HFF-Myc (cell line): ENCODE measurements around the gene PABPN1L.

ENCODE experiments used
- DNase-seq: peaks from one replicate; pipeline ENCODE4 v3.0.0-alpha.2; 2011; ENCODE audit warnings: low read depth; ENCODE audit errors: extremely low read depth
- H3K4me3 ChIP-seq: replicated peaks from 2 replicates; pipeline ENCODE4 v1.5.1; 2011; ENCODE audit warnings: low read depth, mild to moderate bottlenecking, control low read depth, low read length
- CTCF ChIP-seq: IDR thresholded peaks from 2 replicates; pipeline ENCODE4 v1.5.1; 2012; ENCODE audit warnings: mild to moderate bottlenecking, low read depth, low read length, control low read depth; ENCODE audit errors: missing control alignments

Gene PABPN1L

GRCh38 chr16:88861359-88861758 lies 5.1 kb downstream of the PABPN1L start:
- TF ChIP-seq CTCF: no peak
- no peak for DNase-seq
- H3K4me3 ChIP-seq: no peak overlapping the region

GRCh38 chr16:88859381-88860091 lies 6.9 kb downstream of the PABPN1L start:
- H3K4me3 ChIP-seq: no peak overlapping the region
- TF ChIP-seq CTCF: no peak
- no peak for DNase-seq

- peak; percentile 88 for TF ChIP-seq CTCF
- peak overlapping the region; percentile 98 for H3K4me3 ChIP-seq
- DNase-seq: peak; percentile 37
Observed at GRCh38 chr16:88857728-88858339, 8.6 kb downstream of the PABPN1L start.

- H3K4me3 ChIP-seq: peak within 1 kb of the TSS; percentile 98
- no peak for TF ChIP-seq CTCF
- DNase-seq: peak; percentile 77
Observed at GRCh38 chr16:88856828-88857727, 9.4 kb downstream of the PABPN1L start, which contains the start of the genes GALNS and TRAPPC2L. GALNS (minus strand) TSS chr16:88856947; CDS start chr16:88856877, 70 bp downstream. TRAPPC2L (plus strand) TSS chr16:88857127; CDS start chr16:88857151, 24 bp downstream.

- DNase-seq: no peak
- H3K4me3 ChIP-seq: peak overlapping the region; percentile 98
- no peak for TF ChIP-seq CTCF
Observed at GRCh38 chr16:88856122-88856827, 10.2 kb downstream of the PABPN1L start.

- DNase-seq: no peak
- peak overlapping the region; percentile 98 for H3K4me3 ChIP-seq
Observed at GRCh38 chr16:88855736-88856121, 10.7 kb downstream of the PABPN1L start.

More at GRCh38 chr16:88855736-88856121, 10.7 kb downstream of the PABPN1L start:
- no peak for TF ChIP-seq CTCF
